ENCODE results near the gene HOXC9.

The HOXC9 gene

GRCh38 chr12:54000116-54001114 is at the start of gene HOXC9:
HOXC9 (plus strand) TSS chr12:54000161; CDS start chr12:54000189, 28 bp downstream.
- DNase-seq = no peak

DNA sequence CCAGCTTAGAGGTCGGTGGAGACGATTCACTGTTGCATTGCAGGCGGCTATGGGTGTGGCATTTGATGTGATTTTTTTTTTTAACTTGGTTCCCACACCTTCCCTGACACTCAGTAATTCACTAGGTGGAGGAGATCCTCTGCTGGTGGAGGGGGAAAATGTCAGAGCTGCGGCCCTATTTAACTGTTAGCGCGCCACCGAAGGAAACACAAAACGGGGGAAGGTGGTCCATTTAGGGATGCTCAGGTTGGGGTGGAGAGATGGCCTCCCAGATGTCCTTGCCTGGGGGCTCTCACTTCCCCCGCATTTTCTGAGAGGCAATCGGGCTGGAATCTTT is 49.6 kb upstream of the HOXC9 start:
- DNase-seq = no peak

GRCh38 chr12:53950789-53951576 is 49.0 kb upstream of the HOXC9 start:
- DNase-seq = no peak

GRCh38 chr12:53951577-53952334 is 48.2 kb upstream of the HOXC9 start:
- DNase-seq = no peak

- DNase-seq = no peak
These were observed 47.6 kb upstream of the HOXC9 start for GRCh38 chr12:53952335-53952694.

GRCh38 chr12:53952871-53953734 is 46.9 kb upstream of the HOXC9 start:
- DNase-seq = no peak

DNA sequence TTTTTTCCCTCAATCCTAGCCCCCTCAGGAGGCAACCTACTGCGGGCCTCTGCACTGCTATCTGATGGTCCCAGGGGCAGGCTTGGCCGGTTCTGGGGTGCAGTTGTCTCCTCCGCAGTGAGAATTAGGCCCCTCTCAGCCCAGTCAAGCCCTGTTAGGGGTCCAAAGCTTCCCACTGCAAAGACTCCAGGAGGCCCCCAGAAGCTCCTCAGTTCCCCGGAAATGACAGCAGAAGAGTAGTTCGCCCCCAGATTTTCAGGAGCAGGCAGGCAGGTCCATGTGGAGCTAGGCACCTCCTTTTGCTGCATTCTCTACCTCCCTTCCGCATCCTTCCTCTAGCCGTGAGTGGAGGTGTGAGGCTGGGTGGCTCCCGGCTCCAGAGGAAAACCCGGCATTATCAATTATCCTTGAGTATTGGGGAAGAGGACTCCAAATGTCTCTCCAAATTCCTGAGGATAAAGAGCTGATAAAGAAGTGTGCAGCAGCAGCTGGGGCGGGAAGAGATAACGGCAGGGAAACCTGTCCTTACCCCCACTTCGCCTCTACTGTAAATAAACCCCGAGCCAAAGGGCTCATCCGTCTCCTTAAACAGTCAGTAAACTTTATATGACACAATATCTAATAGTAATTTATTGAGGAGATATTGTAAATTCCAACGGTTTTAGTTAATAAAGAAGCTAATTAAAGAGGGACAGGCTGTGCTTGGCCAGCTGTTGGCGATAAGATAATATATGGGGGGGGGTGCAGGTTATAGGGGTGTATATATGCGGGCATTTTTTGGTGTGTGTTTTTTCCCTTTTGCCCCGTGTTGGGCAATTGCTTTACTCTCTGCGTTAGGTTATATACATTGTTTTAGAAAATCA is 45.9 kb upstream of the HOXC9 start:
- no peak for DNase-seq

DNA sequence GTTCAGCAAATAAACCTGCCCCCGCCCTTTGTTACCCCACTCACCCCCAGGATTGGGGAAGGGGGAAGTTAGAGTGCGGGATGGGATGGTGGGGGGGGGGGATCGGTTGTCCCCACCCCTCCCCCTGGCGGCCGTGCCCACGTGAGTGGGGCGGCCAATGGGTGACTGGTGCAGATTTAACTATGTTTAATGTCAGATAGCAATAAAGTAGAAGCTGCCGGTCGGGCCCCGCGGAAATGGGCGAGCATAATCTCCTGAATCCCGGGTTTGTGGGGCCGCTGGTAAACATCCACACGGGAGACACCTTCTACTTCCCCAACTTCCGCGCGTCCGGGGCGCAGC is 45.3 kb upstream of the HOXC9 start, which contains the start of gene HOXC12:
HOXC12 (plus strand) TSS at position 210 of the 342 bp plus-strand sequence; CDS start at position 237, 27 bp downstream.
- DNase-seq = no peak

GRCh38 chr12:53955036-53955775 is 44.8 kb upstream of the HOXC9 start:
- no peak for DNase-seq

GRCh38 chr12:53955776-53956250 is 44.1 kb upstream of the HOXC9 start:
- no peak for DNase-seq

DNA sequence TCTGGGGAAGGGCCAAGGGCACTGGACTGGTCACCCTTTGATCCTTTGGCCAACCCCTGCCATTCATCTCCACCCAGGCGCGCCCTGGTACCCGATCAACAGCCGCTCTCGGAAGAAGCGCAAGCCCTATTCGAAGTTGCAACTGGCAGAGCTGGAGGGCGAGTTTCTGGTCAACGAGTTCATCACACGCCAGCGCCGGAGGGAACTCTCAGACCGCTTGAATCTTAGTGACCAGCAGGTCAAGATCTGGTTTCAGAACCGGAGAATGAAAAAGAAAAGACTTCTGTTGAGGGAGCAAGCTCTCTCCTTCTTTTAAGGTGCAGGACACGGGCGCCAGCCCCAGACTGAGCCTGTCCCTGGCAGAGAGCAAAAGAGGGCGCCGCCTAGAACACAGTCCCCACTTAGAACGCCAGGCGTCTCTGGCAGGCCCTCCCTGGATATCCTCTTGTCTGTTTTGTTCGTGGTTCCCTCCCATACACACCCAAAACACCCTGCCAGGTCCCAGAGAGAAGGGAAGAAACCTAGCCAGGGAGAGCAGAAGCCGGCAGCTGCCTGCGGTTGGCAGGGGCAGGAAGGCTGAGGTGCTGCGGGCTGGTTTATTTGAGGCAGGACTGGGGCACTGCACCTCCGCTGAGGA is 43.6 kb upstream of the HOXC9 start:
- no peak for DNase-seq

DNA sequence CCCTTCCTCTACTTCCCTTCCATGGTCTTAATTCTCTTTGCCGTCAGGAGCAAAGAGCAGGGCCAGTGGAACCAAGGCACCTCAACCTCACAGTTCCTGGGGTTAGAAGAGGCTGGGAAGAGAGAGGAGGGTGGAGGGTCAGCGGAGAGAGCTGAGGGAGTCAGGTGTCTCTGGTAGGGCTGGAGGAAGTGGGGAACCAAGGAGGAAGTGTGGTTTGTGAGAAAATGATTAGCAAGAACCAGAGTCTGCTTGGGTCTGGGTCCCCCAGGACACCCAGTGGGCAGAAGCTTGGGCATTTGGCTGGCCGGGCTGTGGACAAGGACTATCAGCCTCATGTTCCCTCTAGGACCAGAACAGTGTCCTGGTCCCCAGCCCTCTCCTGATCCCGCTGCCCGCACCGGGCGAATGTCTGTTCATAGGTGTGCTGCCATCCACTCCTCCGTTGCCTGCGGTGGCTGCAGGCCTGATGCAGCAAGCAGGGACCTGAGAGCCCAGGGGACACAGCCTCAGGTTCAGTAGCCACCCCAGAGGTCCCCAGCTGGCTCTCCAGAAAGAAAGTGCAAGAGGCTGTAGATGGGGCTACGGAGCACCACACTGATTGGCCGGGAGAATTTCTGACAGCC is 42.9 kb upstream of the HOXC9 start:
- no peak for DNase-seq

DNA sequence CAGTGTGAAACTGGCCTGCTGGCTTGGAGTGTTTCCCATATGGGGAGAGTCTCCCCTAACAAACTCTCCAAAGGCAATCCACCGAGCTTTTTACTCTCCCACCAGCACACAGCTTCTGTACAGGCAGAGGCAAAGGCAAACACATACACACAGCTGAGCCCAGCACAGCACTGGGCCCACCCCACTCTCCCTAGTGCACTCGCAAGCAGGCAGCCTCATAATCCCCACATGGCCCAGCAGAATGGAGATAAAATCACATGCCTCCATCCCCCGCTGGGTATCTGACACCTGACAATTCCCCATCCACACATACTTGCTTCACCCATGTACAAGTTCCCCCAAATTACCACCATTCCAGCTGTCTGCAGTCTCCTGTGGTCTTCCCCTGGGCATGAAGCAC is 41.8 kb upstream of the HOXC9 start:
- no peak for DNase-seq

GRCh38 chr12:53959314-53959713 is 40.6 kb upstream of the HOXC9 start:
- no peak for DNase-seq

- no peak for DNase-seq
These were observed 39.6 kb upstream of the HOXC9 start for GRCh38 chr12:53960187-53961024.

- DNase-seq = no peak
These were observed 38.8 kb upstream of the HOXC9 start for GRCh38 chr12:53961025-53961761.

DNA sequence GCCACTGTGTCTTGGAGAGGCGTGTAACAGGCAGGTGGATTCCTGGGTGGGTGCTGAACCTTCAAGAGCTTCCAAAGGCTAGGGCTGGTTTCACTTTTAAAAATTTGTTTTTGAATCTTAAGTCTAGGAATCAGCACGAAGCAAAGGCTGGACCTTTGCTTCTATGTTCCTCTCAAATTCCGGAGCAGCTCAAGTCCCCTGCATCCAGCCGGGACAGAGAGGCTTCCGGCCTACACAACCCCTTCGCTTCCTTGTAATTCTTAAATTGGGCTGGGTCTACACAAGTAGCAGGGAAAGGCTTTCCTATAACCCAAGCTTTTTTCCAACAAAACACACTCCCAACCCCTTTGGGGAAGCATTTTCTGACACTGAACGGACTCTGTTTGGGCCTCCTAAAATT is 37.0 kb upstream of the HOXC9 start:
- DNase-seq = no peak

All from NCI-H1436 treated with DMSO at 0.1 percent for 48 hours (cell line).